ENCODE measurements around the gene LMNA.
A peak's percentile ranks its signal among the peaks of the same experiment; 100 is the strongest.
"Not testable (repeated sequence)": the region's sequence is repeated elsewhere in the genome, so short reads cannot be mapped to it uniquely, and the experiment has no call there.

LMNA gene

DNA sequence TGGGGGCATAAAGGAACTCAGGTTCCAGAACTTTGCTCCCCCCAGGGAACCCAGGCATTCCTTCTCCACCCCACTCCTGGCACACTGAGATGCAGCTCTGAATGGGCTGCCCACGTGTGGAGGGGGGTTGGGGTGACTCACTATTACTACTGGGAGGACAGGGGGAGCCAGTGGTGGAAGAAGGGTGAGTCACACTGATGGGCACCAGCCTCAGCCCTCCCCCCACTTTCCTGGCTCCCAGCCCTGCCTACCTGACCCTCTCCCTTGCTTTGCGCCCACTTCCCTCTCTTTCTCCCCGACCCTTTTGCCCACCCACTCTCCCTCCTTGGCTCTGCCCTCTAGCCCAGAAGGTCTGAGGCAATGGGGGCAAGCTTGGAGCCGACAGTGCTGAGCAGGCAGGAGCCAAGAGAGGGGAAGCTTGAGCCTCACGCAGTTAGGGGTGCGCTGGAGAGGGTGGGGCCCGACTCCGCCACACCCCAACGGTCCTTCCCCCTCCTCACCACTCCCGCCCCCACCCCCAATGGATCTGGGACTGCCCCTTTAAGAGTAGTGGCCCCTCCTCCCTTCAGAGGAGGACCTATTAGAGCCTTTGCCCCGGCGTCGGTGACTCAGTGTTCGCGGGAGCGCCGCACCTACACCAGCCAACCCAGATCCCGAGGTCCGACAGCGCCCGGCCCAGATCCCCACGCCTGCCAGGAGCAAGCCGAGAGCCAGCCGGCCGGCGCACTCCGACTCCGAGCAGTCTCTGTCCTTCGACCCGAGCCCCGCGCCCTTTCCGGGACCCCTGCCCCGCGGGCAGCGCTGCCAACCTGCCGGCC lies at the start of gene LMNA:
LMNA (plus strand) TSS at position 611 of the 818 bp plus-strand sequence. CDS start 208 bp downstream, outside the sequence.
- DNase-seq = peak; percentile 78

DNA sequence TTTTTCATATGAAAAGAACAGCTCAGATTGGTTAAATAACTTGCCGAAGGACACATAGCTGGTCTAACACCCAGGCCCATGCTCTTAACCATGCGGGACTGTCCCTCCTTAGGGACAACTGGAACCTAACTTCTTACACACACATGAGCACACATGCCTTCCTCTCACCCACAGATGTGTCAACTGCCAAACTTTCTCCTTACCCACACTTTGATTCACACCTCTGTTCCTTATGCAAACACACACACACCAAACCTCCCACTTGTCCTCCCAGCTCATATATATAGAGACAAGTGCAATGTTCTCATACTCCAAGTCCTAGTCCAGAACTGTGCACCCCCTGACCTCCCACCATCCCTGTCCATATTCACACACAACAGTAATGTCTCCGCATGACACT lies 49.3 kb upstream of the LMNA start:
- DNase-seq = no peak

DNA sequence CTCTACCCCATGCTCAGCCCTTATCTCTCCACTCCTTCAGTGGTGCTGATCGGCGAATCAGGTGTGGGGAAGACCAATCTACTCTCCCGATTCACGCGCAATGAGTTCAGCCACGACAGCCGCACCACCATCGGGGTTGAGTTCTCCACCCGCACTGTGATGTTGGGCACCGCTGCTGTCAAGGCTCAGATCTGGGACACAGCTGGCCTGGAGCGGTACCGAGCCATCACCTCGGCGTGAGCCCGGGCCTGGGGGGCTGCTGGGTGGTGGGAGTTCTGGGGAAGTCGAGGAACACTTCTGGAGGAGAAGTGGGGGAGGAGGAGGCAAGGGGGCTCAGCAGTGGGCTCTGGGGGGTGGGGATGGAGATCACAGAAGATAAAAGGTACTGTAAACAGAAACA lies 48.6 kb upstream of the LMNA start:
- no peak for DNase-seq

DNA sequence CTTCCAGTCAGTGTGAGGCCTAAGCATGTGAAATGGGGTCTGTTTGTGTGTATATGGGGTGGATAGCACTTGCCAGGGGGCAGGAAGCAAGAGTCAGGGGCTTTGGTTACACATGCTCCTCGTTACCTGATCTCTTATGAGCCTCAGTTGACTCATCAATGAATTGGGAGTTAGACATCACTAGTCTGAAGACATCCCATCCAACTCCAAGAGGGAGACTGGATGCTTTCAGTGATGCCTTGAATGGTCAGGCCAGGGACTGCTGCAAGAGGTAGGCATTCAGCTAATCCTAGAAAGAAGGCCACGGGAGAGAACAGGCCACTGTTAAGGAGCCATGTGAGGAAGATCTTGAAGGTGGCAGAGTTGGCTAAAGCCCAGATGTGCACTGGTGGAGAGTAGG lies 47.2 kb upstream of the LMNA start:
- no peak for DNase-seq

DNA sequence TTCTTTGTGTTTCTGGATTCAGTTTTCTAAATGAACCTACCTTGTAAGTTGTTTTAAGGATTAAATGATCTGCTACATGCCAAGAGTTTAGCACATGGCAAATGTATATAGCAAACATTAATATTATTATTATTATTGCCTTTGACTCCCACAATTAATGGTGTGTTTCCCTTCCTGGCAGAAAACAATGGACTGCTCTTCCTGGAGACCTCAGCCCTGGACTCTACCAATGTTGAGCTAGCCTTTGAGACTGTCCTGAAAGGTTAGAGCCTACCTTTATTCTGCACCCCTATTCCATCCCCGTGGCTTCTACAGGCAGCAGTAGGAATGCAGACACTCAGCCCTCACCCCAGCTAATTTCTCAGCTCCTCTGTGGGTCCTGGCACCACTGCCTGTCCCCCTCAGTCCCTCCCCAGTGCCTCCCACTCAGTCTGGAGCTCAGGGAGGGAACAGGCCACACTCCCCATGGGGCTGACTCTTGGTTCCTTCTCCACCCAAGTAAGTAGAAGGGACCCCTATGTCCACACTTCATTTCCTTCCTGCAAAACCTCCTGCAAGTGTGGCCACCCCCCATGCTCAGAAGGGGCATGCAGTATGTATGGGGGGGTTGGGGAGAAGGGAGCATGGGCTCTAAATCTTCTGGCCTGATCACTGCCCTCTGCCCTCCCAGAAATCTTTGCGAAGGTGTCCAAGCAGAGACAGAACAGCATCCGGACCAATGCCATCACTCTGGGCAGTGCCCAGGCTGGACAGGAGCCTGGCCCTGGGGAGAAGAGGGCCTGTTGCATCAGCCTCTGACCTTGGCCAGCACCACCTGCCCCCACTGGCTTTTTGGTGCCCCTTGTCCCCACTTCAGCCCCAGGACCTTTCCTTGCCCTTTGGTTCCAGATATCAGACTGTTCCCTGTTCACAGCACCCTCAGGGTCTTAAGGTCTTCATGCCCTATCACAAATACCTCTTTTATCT lies 44.7 kb upstream of the LMNA start:
- no peak for DNase-seq

DNA sequence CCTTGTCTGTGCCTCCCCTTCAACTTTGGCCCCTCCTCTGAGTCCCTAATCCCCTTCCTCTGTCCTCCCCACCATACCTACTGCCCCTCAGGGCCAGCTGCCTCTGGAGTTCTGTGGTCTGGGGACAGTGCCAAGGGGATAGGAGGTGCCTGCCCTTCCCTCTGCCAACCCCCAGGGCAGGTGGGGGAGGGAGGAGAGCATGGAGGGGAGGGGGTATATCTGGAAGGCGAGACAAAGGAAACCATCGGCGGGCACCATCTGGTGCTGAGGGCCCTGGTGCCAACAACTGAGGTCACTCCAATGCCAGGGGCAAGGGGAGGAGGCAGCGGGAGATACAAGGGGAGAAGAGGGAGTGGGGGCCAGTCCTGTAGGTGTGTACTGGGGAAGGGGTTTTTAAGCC lies 44.0 kb upstream of the LMNA start:
- DNase-seq = no peak

DNA sequence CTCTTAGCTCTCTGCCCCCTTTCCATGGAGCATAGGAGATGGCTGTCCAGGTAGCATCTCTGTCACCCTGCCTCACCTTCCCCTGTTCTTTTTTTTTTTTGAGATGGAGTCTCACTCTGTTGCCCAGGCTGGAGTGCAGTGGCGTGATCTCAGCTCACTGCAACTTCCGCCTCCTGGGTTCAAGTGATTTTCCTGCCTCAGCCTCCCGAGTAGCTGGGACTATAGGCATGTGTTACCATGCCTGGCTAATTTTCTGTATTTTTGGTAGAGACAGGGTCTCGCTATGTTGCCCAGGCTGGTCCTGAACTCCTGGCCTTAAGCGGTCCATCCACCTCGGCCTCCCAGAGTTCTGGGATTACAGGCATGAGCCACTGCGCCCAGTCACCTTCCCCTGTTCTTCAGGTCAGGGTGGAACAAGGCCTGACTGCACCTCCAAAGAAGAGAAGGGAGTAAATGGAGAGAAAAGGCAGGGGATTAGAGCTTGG lies 43.1 kb upstream of the LMNA start:
- DNase-seq = not testable (repeated sequence)

DNA sequence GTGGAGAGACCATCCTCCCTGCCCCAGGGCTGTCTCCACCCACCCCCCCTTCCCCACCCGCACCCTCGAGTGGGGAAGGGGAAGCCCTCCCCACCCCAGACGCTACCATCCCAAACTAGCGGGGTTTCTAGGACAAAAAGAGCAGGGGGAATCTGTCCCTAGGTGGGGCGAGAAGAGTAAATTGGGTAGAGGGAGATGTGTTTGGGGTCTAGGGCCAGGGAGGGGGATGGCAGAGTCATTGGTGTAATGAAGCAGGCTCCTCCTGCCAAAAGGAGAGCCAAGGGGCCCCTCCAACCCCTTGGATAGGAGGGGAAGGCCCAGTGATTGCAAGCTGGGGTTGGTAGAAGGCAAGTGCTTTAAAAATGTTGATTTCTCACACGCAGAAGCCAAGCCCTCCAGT lies 42.3 kb upstream of the LMNA start:
- DNase-seq = no peak

DNA sequence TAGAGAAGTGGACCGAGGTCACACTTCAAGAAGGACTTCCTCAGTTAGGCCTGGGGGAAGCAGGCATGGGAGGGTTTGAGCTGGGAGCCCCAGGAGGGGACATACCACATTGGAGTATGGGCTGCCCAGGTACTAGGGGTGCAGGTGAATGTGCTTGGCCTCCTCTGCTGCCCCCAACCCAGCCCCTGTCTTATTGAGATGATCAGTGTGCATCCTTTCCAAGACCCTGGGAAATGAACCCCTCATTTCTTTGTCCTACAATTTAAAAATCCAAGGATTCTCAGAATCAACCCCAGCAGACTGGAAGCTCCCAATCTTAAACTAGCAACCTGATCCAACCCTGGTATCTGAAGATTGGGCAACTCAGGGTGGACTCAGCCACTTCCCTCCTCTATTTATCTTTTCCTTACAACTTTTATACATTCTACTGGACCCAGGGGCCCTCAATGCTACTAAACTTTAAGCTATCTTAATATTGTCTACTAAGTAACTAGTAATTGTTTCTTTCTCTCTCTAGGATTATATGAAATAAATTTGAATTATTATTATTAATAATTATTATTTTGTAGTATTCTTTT lies 41.3 kb upstream of the LMNA start:
- DNase-seq = no peak

DNA sequence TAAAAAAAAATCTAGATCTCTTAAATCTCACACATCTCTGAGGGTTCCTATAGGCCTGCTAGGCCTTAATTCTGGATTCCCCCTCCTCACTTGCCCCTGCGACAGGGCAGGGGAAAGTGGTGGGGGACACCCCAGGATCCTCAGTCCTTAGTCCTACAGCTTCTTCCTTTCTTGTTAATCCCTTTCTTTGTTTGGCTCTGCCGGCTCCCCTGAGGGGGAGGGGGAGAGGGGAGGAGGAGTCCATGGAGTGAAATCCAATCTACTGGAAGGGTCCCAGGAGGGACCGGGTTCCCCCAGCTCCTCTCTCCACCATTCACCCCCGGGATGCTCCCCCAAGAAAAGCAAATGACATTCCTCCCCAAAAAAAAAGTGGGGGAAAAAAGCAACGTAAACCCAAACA lies 40.8 kb upstream of the LMNA start:
- no peak for DNase-seq

DNA sequence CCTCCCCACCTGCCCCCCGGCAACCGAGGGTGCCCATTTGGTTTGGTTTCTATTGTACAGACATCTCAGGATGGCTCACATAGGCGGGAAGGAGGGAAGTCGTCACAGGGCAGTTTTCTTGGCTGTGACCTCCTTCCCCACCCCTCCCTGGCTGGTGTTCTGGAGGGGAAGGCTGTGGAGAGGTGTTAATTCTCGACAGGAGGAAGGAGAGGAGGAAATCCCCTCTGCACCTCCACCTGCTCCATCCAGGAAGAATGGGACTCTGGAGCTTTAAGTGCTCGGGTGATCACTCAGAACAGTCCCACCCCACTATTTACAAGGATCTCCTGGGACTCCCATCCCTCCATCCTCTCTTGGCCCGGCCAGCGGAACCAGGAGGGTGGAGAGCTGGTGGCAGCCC lies 39.9 kb upstream of the LMNA start:
- DNase-seq = no peak

DNA sequence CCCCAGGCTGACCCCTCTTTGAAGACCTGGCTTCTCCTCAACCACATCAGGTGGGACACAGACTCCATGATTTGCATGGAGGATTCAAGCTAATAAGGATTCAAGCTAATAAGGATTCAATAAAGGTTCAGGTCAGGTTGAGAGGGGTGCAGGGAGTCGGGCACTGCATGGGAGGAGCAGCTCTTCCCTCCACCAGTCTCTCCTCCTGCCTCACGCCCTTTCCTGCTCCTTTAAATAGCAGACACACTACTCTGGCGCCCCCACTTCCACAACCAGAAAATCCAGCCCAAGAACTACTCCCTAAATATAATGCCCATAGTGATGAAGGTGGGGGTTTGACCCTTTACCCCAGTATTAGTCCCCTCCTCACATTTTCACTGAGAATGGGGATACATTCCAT lies 39.3 kb upstream of the LMNA start:
- DNase-seq = no peak

DNA sequence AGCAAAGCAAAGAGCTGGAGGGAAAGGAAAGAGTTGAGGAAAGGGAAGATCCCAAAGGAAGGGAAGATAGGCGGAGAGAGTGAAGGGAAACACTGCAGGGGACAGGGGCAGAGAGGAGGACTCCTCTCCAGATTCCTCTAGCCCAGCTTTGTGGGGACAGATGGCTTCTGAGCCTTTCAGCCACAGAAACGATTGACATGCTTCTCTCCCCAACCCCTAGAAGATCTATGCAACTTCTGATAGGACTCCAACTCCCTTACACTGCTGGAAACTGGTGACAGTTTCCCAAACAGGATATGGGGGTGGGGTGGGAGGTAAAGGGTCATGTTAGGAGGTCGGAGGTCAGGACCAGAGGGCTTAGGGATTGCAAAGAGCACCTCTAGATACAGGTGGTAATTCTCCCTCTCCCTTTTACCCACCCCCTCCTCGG lies 38.7 kb upstream of the LMNA start:
- DNase-seq = no peak

DNA sequence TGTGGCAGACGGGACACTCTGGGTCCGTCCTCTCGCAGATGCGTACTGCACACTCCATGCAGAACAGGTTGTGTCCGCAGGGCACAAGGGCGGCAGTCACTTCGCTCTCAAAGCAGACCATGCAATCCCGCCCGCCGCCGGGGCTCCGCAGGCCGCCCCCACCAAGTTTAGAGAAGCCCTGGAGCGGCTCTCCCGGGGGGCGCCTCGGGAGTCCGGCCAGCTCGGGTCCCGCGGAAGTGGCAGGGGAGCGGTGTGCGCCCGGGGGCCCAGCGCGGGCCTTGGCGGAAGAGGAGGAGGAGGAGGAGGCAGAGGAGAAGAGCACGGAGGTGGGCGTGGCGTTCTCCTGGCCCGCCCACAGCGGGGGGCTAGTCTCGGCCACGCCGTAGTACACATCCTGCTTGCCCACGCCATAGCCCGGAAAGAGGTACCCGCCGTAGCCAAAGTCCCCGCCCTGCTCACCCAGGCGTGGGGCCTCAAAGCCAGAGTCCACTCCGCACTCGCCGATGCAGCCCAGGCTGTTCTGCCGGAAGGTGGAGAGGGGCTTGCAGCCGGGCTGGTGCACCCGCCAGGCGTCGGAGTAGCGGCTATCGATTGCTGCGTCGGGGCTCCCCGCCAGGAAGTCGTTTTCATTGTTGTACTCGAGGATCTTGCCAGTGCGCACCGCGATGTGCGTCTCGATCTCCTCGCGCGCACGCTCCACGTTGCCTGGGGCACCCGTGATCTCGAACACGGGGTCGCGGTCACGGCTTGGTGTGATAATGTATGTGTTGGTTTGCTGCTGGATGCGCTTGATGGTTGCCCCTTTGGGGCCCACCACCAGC lies 37.7 kb upstream of the LMNA start:
- DNase-seq = no peak

DNA sequence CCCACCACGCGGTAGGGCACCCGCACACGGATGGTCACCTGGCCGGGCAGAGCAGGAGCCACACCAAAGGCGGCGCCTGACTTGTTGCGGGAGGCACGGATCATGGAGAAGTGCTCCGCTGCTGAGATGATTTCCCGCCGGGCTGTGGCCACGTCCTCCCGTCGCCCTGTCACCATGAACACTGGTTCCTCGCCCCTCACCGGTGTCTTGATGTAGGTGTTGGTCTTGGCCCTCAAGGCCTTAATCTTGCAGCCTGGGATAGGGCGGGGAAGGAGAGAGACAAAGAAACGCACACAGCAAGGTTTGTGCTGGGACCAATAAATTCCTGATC lies 37.1 kb upstream of the LMNA start:
- DNase-seq = no peak

DNA sequence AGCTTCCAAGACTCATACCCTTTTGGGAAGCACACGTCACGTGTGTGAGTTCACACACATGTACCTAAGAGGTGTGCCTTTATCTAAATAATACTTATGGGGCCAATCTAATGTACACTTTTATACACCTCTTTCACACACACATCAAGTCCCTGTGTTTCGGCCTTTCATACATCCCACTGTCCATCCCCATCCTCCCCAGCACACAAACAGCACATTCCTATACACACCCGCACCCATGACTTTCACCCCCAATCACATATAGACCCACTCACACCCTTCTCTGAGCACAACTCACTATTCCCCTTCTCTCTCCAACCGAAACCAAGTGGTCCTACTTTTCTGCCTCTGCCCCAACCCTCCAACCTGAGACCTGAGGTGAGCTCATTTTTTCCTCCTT lies 35.8 kb upstream of the LMNA start:
- DNase-seq = no peak

DNA sequence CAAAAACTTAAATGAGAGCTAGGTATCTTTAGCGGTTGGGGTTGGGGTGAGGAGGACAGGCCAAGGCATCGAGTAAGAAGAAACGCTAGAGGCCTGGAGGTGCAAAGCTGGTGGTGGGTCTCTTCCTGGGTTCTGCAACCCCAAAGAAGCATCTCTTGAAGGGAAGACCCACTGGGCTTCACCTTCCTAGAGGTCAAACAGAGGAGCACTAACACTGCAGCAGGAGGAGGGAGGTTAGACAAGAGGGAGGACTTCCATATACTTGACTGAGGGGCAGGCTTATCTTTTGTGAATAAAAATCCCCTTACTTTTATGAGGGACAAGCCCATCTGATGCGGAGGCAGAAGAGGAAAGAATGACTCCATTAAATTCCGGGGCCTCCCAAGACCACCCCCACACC lies 34.7 kb upstream of the LMNA start:
- no peak for DNase-seq

DNA sequence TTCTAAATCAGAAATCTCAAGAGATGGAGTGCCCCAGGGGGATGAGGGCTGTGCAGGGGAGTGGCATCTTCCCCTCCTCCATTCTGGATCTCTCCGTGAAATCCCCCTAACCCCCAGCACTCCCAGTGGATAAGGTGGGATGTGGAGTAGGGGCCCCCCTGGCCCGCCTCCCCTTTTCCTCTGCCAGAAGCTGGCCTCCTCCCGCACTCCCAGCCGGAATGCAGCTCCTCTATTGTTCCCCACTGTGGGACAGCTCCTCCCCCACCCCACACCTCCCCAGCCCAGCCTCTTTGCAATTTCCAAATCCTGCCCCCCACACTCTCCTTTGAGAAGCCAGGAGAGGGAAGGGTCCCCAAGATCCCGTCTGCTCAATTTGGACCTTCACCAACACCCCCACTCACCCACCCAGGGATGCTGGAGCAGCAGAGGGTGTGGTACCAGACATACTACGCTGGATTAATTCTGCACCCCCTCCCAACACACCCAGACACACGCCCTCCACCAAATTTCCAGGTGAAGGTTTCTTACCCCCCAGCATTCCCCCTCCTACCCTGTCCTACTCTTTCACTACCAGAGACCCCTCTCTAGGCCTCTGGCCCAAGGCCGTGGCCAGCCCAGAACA lies 34.2 kb upstream of the LMNA start:
- DNase-seq = no peak

DNA sequence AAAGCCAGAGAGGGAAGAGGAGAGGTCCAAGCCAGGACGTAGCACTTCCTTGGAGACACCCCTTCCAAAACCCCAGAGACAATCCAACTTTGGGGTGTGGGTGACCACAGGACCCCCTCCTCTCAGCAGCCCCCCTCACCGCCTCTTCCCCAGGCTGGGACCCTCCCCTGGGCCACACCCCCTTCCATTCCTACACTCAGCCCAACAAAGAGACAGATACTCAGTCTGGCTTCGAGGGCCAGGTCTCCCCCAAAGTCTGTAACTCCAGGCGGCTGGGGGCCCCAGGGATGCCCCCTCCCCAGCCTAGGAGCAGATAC lies 33.7 kb upstream of the LMNA start:
- no peak for DNase-seq

DNA sequence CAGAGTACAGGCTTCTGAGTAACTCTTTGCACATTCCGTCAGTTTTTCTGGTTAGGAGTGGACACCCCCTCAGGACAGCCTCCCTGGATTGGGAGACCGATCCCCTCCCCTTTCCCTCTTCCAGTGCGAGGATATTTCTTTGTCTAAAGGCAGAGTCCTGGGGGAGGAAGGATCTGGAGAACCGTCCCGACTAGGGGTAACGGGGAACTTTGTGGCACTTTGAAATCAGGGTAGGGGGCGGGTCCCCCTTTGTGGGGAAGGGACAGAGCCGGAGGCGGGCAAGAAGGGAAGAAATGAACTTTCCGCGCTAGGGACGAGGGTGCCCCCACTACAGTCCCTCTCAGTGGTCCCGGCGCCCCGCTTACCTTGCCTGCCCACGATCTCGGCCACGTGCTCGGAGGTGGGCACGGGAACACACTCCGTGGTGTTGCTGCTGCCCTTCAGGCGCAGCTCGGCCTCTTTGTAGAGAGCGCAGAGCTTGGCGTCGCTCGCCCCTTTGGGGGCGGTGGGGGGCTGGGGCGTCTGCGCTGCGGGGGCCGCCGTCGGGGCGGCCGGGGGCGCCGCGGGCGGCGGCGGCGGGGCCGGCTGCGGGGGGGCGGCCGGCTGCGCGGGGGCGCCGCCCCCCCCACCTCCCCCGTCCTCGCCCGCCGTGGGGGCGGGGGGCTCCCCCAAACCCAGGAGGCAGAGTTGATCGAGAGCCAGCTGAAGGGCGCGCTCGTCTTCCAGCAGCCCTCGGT lies 33.2 kb upstream of the LMNA start:
- no peak for DNase-seq

DNA sequence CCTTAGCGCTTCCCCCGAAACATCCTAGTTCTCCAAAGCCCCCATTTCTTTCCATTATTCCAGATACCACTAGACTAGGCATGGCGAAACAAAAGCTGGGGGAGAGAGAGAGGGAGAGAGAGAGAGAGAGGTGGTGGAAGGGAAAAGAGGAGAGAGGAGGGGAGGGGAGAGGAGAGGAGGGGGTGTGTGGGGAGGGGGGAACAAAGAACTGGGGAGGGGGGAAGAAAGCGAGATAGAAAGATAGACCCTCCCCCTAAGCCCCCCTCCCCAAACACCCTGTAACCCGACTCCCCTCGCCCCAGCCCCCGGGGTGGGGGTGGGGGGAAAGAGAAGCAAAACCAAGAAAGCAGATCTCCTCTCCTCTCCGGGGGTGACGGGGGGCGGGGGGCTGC lies 32.6 kb upstream of the LMNA start:
- DNase-seq = no peak
